Activated CD4-positive, alpha-beta T cell treated with anti-CD3 and anti-CD28 coated beads for 4 hours (primary cell): ENCODE data around the gene GPS2.
A peak's percentile ranks its signal among the peaks of the same experiment; 100 is the strongest.
"Not testable (repeated sequence)": the region's sequence is repeated elsewhere in the genome, so short reads cannot be mapped to it uniquely, and the experiment has no call there.

Experiments used
- DNase-seq, 2 donors: peaks; one replicate each; pipeline ENCODE4 v3.0.0-alpha.2; 2020

Gene GPS2, protein sequence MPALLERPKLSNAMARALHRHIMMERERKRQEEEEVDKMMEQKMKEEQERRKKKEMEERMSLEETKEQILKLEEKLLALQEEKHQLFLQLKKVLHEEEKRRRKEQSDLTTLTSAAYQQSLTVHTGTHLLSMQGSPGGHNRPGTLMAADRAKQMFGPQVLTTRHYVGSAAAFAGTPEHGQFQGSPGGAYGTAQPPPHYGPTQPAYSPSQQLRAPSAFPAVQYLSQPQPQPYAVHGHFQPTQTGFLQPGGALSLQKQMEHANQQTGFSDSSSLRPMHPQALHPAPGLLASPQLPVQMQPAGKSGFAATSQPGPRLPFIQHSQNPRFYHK

DNA sequence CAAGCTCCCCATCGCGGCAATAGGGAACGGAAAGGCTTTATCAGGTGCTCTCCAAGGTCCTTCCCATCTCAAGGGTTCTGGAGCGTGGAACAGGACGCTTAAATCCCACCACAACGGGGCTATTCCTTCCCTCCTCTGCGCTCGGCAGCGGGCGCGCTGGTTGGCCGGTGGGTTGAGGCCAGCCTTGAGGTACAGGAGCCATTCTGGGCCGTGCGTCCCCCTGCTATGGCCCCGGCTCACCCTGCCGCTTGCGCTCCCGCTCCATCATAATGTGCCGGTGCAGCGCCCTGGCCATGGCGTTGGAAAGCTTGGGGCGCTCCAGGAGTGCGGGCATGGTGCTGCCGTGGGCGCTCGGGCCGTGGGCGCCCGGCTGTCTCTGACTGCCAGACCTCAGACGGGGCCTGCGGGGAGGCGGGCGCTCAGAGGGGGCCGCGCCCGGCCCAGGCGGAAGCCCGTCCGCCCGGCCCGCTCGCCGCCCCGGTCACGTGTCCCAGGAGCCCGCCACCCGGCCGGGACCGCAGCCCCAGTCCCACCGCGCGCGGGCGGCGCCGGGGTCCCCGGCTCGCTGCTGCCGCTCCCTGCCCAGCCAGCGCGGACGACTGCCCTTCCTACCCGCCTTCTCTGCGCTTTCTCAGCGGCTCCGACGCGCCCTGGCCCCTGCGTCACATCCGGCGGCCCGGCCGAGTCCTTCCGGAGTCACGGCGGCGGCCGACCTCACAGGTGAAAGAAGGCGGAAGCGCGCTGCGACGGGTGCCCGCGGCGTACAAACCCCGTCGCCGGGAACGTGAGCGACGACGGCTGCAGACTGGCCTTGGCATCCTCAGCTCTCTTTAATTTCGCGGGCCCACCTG lies at the start of gene GPS2:
TSS of gene GPS2 (minus strand) at position 642 of the 851 bp plus-strand sequence. CDS start at position 334, 308 bp downstream.
- DNase-seq: peak; percentile 90 to 91

DNA sequence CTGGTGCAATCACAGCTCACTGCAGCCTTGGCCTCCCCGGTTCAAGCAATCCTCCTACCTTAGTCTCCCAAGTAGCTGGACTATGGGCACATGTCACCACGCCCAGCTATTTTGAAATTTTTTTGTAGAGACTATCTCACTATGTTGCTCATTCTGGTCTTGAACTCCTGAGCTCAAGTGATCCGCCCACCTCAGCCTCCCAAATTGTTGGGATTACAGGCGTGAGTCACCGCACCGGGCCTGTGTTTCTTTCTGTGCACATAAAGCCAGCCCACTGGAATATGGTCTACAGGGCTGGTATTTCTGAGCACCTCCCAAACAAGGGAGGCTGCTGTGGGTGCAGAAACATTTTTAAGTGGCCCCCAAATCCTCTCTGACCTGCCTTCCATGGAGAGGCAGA lies 48.2 kb upstream of the GPS2 start:
- no peak for DNase-seq

DNA sequence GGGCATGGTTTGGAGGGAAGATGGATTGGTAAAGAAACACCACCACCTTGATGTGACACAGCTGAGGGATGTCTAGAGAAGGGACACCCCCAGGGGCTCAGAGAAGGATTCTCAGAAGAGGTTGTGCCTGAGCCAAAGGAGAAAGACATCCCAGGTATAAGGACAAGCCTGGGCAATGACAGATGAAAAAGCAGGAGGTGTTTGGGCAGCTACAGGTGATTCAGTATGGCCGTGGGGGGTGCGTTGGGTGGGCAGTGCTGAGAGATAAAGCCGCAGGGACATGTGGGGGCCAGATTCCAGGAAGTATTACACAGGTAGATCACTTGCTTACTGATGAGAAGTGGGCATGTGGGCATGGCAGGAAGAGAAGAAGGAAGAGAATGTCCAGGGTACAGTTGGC lies 46.7 kb upstream of the GPS2 start:
- no peak for DNase-seq

DNA sequence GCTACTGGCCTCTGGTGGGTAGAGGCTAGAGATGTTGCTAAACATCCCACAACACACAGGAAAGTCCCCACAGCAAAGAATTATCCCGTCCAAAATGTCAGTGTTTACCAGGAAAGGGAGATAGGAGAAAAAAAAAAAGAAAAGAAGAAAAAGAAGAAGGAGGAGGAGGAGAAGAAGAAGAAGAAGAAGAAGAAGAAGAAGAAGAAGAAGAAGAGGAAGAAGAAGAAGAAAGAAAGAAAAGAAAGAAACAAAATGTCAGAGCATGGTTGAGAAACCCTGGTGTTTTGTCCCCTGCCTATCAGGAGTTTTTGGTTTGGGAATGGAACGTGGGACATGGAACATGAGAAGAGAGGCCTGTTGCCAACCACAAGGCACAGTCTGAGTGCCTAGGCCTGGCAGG lies 42.2 kb upstream of the GPS2 start:
- no peak for DNase-seq

DNA sequence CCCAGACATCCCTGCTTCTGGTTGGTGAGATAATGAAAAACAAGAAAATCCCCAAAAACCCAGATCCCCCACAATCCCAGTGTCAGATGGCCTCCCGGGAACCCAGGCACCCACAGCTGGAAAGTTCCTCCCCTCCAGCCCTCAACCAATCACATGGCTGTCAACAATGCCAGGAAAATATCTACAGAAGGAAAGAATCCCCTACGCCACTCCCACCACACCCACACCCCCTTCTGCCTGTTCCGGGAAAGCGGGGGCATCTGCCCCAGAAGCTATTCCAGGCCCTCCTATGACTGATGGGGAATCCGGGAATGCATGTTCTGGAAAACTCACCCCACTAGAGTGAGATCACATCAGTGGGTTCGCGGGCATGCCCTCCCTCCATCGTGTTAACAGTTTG lies 41.6 kb upstream of the GPS2 start:
- no peak for DNase-seq

DNA sequence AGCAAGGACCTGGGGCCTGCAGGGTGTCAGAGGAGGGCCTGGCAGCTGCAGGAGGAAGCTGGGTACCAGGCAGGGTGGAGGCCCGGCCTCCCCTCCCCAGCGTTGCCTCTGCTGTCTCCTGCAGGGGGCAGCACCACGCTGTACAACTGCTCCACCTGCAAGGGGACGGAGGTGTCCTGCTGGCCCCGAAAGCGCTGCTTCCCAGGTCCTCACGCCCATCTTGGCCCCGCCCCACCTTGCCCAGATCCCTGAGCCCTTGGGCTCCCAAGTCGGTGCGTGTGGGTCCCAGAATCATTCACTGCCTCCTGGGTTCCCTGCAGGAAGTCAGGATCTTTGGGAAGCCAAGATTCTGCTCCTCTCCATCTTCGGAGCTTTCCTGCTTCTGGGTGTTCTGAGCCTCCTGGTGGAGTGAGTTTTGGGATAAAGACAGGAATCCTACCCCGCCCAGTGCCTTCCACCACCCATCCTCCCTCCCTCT lies 41.0 kb upstream of the GPS2 start:
- DNase-seq: peak; percentile 80 to 83

DNA sequence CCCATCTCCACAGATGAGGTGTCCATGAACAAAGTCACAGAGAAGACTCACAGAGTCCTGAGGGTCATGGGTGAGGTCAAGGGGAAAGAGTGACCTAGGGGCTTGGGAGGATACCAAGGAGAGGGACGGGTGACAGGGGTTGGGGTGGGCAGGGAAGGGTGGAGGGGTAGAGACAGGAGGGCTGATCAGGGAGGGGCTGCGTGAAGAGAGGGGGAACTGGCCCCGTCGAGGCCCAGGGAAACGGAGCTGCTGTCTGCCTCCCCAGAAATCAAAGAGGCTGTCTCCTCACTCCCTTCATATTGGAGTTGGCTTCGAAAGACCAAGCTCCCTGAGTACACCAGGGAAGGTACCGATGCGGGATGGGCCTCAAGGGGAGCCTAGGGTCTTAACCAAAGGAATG lies 40.4 kb upstream of the GPS2 start:
- DNase-seq: no peak

DNA sequence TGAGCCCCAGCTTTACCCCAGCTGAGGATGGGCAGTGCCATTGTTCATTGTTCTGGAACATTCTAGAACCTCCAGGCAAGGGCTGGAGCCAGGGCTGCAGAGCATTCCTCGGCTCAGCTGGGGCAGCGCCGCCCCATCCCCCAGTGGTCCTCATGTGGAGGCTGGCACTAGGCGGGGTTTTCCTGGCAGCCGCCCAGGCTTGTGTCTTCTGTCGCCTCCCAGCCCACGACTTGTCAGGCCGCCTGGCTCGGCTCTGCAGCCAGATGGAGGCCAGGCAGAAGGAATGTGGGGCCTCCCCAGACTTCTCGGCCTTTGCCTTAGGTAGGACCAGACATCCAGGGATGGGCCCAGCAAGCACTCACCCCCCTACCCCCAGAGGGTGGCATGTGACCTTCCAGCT lies 39.9 kb upstream of the GPS2 start, which contains the start of gene TMEM95:
TSS of gene TMEM95 (plus strand) at position 104 of the 400 bp plus-strand sequence. CDS start at position 153, 49 bp downstream.
- DNase-seq: no peak

DNA sequence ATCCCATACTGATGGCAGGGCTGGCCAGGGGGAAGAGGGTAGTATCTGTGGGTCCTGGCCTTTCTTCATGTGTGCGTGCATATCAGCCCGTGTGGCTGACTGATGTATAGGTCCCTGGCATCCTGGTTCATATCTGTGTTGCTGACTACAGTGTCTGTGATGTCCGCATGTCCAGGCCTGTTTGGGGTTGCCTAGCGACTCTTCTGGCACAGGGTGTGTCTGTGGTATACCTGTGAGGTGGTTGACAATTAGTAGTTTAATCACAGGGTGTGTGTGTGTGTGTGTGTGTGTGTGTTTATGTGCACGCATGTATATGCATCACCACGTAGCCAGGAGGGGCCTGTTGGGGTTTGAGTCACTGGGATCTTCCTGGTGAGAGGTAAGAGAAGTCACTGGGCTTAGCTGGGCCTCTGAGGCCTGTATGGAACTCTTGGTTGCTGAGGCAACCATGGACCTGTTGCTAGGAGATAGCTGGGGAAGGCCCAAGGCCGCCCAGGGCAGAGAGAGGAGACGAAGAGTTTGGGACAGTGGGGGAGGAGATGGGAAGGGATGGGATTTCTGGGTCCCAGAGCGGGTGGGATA lies 39.2 kb upstream of the GPS2 start:
- no peak for DNase-seq

DNA sequence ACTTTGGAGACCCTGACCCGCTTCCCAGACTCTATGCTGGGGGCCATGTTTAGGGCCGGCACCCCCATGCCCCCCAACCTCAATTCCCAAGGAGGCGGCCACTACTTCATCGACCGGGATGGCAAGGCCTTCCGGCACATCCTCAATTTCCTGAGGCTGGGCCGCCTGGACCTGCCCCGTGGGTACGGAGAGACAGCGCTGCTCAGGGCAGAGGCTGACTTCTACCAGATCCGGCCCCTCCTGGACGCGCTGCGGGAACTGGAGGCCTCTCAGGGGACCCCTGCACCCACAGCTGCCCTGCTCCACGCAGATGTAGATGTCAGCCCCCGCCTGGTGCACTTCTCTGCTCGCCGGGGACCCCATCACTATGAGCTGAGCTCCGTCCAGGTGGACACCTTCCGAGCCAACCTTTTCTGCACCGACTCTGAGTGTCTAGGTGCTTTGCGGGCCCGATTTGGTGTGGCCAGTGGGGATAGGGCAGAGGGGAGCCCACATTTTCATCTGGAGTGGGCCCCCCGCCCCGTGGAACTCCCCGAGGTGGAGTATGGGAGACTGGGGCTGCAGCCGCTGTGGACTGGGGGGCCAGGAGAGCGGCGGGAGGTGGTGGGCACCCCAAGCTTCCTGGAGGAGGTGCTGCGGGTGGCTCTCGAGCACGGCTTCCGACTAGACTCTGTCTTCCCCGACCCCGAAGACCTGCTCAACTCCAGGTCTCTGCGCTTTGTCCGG lies 37.9 kb upstream of the GPS2 start:
- no peak for DNase-seq

DNA sequence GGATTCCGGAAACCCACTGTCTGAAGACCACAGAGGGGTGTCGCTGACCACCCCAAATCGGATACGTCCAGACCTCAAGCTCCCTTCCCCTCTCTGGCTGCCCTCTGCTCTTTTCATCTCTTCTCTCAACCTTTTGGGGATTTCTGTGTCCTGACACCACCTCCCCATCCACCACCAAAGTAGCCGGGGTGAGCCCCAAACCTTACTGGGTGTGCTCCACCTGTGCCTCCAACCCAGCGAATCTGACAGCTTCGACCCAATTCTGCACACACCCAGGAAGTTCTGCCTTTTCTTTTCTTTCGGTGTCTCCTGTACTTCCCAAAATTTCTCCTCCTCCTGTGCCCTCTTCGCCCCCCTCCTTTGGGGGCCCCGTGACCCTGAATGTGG lies 37.3 kb upstream of the GPS2 start:
- no peak for DNase-seq

DNA sequence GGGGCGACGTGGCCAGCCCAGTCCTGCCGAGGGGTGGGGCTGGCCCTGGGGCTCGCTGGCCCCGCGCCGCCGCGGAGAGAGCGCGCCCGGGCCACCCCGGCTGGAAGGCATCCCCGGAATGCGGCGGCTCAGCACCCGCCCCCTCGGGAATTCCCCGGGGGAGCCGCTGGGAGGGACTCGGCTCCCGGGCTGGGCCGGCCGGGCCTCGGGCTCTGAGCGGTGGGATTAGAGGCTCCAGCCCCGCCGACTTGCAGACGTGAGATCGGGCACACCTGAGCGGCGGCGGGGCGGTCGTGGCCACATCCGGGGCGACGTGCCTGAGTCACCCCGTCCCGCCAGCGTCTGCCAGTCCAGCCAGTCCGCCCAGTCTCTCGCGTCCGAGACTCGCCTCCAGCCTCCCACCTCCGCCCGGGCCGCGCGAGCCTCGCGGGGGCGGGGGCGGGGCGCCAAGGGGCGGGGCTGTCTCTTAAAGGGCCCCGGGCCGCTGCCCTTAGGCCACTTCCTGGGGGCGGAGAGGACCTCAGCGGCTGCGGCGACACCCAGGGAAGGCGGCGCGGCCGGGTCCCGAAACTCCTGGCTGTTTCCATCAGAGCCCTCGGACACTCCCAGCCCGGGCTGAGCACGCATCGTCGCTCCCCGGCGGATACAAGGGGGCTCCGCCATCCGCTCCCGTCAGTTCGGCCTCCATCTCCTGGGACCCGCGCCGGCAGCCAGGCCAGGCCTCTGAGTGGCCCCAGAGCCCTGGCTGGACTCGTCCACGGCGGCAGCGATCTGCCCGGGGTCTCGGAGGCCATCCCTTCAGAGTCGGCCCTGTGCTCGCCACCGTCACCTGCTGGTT lies 36.7 kb upstream of the GPS2 start, which contains the start of gene KCTD11:
TSS of gene KCTD11 (plus strand) at position 498 of the 838 bp plus-strand sequence.
- peak; percentile 60 to 71 for DNase-seq

DNA sequence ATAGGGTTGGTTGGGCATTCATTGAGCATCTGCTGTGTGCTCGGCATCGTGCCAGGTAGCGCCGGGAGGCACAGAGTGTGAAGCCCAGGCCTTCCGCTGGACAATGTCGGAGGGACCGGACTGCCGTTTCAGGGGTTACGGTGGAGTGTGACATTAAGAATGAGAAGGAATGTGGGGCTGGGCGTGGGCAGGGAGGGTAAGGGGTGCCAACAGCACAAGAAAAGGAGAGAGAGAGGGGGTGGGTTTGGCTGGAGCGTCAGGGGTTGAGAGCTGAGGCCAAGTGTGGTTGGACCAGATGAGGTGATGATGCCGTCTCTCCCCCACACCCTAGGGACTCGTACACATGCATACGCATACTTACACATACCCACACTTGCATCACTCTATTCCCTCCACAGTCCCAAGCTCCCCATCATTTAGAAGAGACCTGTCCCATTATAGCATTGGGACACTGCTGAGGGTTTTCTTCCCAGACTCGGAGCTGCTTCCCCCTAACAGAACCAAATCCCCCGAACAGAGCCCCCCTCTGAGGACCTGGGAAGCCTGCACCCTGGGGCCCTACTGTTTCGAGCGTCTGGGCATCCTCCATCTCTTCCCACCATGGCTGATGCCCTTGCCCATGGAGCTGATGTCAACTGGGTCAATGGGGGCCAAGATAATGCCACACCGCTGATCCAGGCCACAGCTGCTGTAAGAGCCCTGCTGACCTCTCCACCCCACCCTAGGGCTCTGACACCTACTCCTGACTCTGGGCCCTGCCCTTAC lies 33.5 kb upstream of the GPS2 start:
- DNase-seq: no peak

DNA sequence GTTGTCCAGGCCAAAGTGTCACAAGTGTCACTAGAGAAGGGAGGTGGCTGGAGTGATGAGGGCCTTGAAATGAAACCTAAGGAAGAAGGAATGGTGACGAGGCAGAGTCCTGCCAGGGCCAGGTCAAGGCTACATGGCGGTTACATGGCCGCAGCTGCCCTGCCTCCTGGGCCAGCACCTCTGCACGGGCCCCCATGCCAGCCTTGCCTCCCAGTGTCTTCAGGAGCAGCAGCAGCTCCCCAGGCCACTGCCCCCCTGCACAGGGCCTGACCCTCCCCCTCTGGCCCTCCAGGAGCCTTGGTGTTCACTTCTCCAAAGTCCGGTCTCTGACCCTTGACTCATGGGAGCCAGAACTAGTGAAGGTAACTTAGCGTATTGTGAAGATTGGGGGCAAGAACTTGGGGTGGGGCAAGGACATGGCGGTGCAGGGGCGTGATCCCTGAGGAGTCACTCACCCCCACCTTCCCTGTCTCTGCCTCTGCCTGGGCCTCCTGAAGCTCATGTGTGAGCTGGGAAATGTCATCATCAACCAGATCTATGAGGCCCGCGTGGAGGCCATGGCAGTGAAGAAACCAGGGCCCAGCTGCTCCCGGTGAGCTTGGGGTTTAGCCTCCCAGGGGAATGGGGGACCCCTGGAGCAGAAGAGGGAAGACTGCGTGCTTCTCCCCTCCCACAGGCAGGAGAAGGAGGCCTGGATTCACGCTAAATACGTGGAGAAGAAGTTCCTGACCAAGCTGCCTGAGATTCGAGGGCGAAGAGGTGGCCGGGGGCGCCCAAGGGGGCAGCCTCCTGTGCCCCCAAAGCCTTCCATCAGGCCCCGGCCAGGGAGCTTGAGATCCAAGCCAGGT lies 32.7 kb upstream of the GPS2 start:
- DNase-seq: no peak

DNA sequence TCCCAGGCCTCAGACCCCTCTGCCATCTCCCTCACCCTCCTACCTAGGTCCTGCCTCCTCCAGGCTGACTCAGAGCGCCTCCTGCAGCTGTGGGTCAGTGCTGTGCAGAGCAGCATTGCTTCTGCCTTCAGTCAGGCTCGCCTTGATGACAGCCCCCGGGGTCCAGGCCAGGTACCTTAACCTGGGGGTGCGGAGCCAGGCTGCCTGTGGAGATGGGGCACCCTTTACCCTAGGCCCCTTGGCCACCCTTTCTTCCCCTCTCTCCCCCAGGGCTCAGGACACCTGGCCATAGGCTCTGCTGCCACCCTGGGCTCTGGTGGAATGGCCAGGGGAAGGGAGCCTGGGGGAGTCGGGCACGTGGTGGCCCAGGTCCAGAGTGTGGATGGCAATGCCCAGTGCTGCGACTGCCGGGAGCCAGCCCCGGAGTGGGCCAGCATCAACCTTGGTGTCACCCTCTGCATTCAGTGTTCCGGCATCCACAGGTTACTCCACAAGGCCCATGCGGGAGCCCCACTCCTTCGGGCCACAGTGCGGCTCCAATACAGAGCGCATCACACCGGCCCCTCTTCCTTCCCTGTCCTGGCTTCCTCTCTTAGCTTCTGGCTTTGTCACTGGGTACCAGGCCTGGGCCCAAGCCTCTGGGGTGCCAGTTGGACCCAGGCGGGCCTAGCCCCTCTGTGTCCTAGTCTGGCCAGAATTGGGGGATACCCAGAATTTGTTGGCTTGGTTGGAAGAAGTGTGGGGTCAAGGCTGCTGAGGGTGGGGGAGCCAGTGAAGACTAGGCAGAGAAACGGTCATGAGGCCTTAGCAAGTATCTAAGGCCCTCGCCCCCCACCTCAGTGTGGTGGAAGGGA lies 31.8 kb upstream of the GPS2 start:
- no peak for DNase-seq

DNA sequence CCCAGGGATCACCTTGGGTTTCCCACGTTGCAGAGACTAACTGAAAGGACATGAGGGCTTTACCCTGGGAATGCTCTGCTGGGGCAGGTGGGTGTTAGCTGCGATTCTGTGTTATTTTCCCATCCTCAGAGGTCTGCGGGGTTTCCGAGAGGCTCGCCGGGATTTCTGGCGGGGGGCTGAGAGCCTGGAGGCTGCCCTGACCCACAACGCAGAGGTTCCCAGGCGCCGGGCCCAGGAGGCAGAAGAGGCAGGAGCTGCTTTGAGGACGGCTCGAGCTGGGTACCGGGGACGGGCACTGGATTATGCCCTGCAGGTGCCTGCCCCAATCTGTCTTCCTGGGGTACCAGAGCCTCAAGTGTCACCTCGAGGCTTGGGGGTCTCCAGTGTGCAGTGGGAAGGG lies 28.1 kb upstream of the GPS2 start:
- DNase-seq: no peak

DNA sequence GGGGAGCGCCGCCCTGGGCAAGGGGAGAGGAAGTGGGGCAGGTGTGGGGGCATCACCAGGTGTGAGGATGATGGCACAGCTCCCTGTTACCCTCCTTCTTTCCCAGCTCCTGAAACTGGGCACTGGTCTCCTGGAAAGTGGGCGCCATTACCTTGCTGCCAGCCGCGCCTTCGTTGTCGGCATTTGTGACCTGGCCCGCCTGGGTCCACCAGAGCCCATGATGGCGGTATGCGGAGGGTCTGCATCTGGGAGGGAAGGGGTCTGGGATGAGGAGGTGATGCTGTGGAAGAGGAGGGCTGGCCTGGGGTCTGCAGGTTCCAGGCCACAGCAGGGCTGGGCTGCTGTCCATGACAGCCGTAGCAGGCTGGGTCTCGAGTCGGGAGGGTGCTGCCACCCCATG lies 26.7 kb upstream of the GPS2 start:
- no peak for DNase-seq

DNA sequence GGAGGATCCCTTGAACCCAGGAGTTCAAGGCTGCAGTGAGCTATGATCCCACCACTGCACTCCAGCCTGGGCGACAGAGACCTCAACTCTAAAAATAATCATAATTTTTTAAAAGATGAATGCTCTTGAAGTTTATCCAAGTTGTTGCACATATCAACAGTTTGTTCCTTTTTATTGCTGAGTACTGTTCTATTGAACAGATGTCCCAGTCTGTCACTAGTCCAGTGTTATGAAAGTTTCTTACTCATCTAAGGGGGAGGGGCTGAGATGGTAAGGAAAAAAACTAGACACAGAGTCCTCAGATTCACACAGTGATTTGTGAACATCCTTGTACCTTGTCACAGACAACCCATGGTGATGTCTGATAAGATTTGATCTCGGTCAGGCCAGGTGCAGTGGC lies 25.0 kb upstream of the GPS2 start:
- DNase-seq: no peak

DNA sequence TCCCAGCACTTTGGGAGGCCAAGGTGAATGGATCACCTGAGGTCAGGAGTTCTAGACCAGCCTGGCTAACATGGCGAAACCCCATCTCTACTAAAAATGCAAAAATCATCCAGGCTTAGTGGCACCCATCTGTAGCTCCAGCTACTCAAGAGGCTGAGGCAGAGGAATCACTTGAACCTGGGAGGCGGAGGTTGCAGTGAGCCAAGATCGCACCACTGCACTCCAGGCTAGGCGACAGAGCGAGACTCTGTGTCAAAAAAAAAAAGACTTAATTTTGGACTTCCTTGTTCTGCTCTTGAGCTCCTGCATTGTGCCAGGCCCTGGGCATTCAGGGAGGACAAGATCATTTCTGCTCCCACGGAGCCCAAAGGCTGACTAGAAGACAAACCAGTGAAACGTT lies 22.4 kb upstream of the GPS2 start:
- DNase-seq: not testable (repeated sequence)
